Neutrophil (primary cell): ENCODE data around the gene SAMD15.

Experiments
- H3K27ac ChIP-seq: fragments of 200-600 bp; sonication (generic); 2 replicates; pipeline ENCODE4 v1.5.1; 2016; ENCODE audit warnings: mild to moderate bottlenecking, moderate library complexity
- H3K27me3 ChIP-seq: fragments of 200-600 bp; sonication (generic); 2 replicates; pipeline ENCODE4 v1.6.0; 2016; ENCODE audit warnings: mild to moderate bottlenecking
- H3K36me3 ChIP-seq: fragments of 200-600 bp; sonication (generic); 2 replicates; pipeline ENCODE4 v1.5.1; 2017
- H3K4me1 ChIP-seq, 2 experiments: fragments of 200-600 bp in 1 of 2; sonication (generic) in 1 of 2; 1 replicate in 1 of 2; 2 replicates in 1 of 2; pipeline versions ENCODE4 v1.5.1 to v1.6.1; 2013 to 2016; ENCODE audit warnings: low read depth in 1 of 2, low read length in 1 of 2, mild to moderate bottlenecking in 1 of 2, moderate library complexity in 1 of 2; ENCODE audit not compliant: control insufficient read depth in 1 of 2, insufficient read depth in 1 of 2
- H3K4me3 ChIP-seq, 2 experiments: fragments of 200-600 bp in 1 of 2; sonication (generic) in 1 of 2; 1 replicate in 1 of 2; 2 replicates in 1 of 2; pipeline ENCODE4 v1.5.1; 2013 to 2016; ENCODE audit warnings: low read depth in 1 of 2, low read length in 1 of 2, mild to moderate bottlenecking in 1 of 2, moderate library complexity in 1 of 2
- H3K9me3 ChIP-seq: fragments of 200-600 bp; sonication (generic); 2 replicates; pipeline ENCODE4 v1.5.1; 2016
- TF ChIP-seq, protein P1 (sequence below): fragments of 200-600 bp; sonication (generic); IDR thresholded peaks from 2 replicates; pipeline ENCODE4 v1.5.1; 2016; ENCODE audit warnings: antibody characterized with exemption

SAMD15 gene

DNA sequence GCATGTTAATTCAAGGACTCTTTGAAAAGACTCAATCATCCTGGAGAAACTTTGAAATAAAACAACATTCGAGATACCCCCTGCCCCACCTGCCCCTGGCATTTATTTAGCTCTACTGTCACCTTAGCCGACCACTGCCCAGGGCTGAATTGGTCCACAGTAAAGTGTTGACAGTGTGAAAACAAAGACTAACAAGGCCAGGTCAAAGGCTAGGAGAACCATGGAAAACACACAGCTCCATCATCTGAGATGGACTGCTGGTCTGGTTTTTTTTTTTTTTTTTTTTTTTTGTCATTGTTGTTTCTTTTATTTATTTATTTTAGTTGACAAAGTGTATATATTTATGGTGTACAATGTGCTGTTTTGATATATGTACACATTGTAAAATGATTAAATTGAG lies 30.7 kb upstream of the SAMD15 start:
- Histone ChIP-seq H3K4me1 (peaks cover 4 to 6% of the 10 kb centered on the region in 2 experiments), H3K4me3 (no peak overlapping the region), H3K9me3 (no peaks in the 10 kb centered on the region), H3K27ac (no peak overlapping the region), H3K27me3 (no peaks in the 10 kb centered on the region), H3K36me3 (peaks cover 52% of the 10 kb centered on the region)
- TF ChIP-seq, protein P1, sequence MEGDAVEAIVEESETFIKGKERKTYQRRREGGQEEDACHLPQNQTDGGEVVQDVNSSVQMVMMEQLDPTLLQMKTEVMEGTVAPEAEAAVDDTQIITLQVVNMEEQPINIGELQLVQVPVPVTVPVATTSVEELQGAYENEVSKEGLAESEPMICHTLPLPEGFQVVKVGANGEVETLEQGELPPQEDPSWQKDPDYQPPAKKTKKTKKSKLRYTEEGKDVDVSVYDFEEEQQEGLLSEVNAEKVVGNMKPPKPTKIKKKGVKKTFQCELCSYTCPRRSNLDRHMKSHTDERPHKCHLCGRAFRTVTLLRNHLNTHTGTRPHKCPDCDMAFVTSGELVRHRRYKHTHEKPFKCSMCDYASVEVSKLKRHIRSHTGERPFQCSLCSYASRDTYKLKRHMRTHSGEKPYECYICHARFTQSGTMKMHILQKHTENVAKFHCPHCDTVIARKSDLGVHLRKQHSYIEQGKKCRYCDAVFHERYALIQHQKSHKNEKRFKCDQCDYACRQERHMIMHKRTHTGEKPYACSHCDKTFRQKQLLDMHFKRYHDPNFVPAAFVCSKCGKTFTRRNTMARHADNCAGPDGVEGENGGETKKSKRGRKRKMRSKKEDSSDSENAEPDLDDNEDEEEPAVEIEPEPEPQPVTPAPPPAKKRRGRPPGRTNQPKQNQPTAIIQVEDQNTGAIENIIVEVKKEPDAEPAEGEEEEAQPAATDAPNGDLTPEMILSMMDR: no peak

DNA sequence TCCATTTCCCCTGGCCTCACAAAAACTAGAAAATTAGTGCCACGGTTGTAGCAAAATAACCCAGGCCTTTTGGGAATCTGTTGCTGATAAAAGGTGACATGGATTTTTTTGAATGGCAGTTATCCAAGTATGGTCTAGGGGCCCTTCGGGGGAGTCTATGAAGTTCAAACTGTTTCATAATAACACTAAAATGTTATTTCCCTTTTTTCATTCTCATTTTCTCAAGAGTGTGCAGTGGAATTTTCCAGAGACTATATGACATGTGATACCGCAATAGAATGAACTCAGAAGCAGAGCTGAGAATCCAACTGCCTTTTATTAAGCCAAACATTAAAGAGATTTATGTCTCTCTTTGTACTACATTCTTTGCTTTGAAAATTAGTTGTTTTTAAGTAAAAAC lies 29.4 kb upstream of the SAMD15 start:
- Histone ChIP-seq H3K4me3 (no peak overlapping the region), H3K27me3 (no peaks in the 10 kb centered on the region), H3K4me1 (peaks cover 4 to 6% of the 10 kb centered on the region in 2 experiments), H3K36me3 (peaks cover 39% of the 10 kb centered on the region), H3K27ac (no peak overlapping the region), H3K9me3 (no peaks in the 10 kb centered on the region)
- TF ChIP-seq, protein P1: no peak

DNA sequence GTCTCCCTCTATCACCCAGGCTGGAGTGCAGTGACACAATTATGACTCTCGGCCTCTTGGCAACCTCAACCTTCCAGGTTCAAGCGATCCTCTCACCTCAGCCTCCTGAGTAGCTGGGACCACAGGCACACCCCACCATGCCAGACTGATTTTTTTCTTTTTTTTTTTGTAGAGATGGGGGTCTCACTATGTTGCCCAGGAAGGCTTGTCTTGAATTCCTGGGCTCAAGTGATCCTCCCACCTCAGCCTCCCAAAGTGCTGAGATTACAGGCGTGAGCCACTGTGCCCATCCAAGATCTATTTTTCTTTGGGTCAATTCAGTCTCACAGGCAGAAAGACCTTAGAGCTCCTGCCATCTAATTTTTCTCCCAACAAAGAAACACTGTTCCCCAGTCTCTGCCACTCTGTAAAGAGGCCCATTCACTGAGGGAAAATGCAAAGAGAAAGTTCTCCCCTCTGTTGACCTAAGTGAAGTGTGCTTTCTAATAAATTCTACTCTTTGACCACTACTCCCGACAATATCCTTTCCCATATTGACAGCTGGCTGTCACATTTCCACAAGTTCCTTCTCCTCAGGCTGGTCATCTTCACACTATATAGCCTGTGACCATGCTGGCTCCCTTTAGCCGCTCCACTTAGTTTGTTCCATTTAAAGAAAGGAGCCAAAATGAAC lies 23.6 kb upstream of the SAMD15 start:
- Histone ChIP-seq H3K4me3 (no peak overlapping the region), H3K9me3 (no peaks in the 10 kb centered on the region), H3K27me3 (no peaks in the 10 kb centered on the region), H3K4me1 (no peaks in the 10 kb centered on the region), H3K36me3 (peaks cover 18% of the 10 kb centered on the region), H3K27ac (no peak overlapping the region)
- TF ChIP-seq, protein P1: no peak

DNA sequence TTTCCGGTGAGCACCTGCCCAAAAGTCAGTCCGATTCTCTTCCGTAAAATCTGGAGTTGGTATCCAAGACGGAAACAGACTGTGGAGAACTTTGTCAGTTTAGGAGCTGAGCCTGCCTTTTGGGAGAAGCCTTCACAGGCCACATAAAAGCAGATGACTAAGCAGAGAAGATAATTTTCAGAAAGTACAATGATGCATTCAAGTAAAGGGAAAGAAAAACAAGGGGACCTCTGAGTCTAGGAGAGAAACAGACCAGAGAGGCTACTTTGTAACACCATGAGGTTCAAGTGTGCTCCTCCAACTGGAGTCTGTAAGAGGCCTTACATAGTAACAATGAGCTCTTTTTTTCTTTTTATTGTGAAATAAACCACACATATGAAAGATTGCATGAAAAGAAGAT lies 21.4 kb upstream of the SAMD15 start:
- Histone ChIP-seq H3K4me1 (no peaks in the 10 kb centered on the region), H3K36me3 (peaks cover 3% of the 10 kb centered on the region), H3K4me3 (no peak overlapping the region), H3K27ac (no peak overlapping the region), H3K27me3 (no peaks in the 10 kb centered on the region), H3K9me3 (no peaks in the 10 kb centered on the region)
- TF ChIP-seq, protein P1: no peak

DNA sequence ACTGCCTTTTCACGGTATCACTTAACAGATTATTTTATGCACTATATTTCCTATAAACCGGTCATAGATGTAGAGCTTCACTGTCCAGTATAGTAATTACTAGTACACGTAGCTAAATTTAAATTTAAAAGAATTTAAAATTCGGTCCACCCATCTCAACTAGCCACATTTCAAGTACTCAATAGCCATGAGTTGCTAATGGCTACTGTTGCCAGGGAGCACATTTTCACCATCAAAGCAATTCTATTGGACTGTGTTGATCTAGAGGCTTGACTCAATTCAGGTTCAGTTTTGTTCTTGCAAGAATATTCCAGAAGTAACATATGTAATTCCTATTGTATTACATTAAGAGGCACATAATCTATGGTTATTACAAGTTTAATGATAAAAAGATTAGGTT lies 20.3 kb upstream of the SAMD15 start:
- H3K27me3 ChIP-seq: no peaks in the 10 kb centered on the region
- H3K36me3 ChIP-seq: no peaks in the 10 kb centered on the region
- no peaks in the 10 kb centered on the region for H3K9me3 ChIP-seq
- no peak overlapping the region for H3K27ac ChIP-seq
- no peak overlapping the region for H3K4me3 ChIP-seq
- TF ChIP-seq, protein P1: no peak
- H3K4me1 ChIP-seq: no peaks in the 10 kb centered on the region
